ENCODE data around the gene CASP8AP2.
"Not testable (repeated sequence)": the region's sequence is repeated elsewhere in the genome, so short reads cannot be mapped to it uniquely, and the experiment has no call there.

Gene CASP8AP2

DNA sequence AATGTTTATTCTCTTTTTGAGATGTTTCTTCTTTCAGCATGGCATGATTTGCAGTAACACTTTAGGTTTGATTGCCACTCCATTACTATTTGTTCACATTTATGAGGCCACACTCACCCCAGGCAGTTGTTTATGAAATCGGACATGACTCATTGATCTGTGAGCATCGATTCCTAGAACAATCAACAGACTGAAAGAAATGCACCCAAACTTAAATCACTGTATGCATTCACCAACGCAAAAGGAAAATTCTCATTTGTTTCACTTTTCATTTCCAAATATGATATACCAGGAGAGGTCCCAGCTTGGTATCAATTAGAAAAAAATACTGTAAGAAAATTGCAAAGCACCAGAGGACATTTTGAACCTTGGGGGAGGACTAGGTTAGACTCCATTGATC is 59.2 kb downstream of the CASP8AP2 start:
- DNase-seq: no peak

GRCh38 chr6:89890845-89891528 is 61.3 kb downstream of the CASP8AP2 start:
- not testable (repeated sequence) for DNase-seq

GRCh38 chr6:89892577-89892976 is 62.9 kb downstream of the CASP8AP2 start:
- not testable (repeated sequence) for DNase-seq

- no peak for DNase-seq
Measured at GRCh38 chr6:89894169-89894568, 64.5 kb downstream of the CASP8AP2 start, which contains the start of gene GJA10. TSS of gene GJA10 (plus strand) at chr6:89894469. CDS start at chr6:89894469, 0 bp downstream.

- DNase-seq: no peak
Measured at GRCh38 chr6:89895276-89895874, 65.7 kb downstream of the CASP8AP2 start.

GRCh38 chr6:89910001-89910901 is 80.6 kb downstream of the CASP8AP2 start:
- not testable (repeated sequence) for DNase-seq

GRCh38 chr6:89910902-89911240 is 81.2 kb downstream of the CASP8AP2 start:
- no peak for DNase-seq

DNA sequence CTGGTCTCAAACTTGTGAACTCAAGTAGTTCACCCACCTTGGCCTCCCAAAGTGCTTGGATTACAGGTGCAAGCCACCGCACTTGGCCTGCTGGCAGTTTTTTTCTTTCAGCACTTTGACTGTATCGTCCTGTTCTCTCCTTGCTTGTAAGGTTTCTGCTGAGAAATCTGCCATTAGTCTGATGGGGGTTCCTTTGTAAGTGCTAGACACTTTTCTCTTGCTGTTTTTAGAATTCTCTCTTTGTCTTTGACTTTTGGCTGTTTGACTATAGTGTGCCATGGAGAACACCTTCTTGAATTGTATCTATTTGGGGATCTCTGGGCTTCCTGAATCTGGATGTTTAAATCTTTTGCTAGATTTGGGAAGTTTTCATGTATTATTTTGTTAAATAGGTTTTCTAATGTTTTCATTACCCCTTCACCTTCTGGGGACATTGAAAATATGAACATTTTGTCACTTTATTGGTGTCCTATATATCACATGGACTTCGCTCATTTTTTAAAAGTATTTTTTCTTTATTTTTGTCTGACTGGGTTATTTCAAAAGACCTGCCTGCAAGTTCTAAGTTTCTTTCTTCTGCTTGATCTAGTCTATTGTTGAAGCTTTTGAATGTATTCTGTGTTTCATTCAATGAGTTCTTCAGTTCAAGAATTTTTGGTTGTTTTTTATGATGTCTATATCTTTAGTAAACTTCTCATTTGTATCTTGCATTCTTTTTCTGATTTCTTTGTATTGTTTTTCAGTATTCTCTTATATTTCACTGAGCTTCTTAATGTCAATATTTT is 86.6 kb downstream of the CASP8AP2 start:
- DNase-seq: no peak

- no peak for DNase-seq
Measured at GRCh38 chr6:89917216-89917615, 87.5 kb downstream of the CASP8AP2 start.

DNA sequence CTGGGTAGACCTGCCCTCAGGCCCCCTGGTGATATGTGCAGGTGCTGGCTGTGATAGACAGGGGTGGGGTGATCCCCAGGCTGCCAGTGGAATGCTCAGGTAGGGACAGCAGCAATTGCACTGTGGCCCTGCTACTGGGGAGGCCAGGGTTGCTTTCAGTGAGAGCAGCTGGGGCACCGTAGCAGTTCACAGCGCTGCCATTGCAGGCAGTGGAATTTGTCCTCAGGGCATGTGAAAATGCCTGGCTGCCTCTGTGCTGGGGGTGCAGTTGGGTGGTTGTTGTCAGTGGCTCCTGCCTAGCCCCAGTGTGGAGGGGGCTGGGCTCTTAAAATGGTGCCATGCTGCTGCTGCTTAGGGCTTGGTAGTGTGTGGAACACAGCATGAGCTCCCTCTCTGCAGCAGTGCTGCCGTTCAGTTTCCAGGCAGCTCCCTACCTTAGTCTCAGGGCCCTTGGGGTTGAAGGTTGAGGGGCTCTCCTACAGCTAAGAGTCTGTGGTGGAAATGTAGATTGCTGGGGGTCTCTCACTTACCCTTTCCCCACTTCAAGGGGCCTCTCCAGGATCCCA is 88.2 kb downstream of the CASP8AP2 start:
- no peak for DNase-seq
